Measurements from ENCODE around the gene PTGES. TPM values are rescaled to one million over a fixed set of nuclear protein-coding genes. Genes with fewer than 3 reads are reported as not detected.

The PTGES gene
- total RNA-seq, 1 donor from 2014 or later: 1.0 TPM

DNA sequence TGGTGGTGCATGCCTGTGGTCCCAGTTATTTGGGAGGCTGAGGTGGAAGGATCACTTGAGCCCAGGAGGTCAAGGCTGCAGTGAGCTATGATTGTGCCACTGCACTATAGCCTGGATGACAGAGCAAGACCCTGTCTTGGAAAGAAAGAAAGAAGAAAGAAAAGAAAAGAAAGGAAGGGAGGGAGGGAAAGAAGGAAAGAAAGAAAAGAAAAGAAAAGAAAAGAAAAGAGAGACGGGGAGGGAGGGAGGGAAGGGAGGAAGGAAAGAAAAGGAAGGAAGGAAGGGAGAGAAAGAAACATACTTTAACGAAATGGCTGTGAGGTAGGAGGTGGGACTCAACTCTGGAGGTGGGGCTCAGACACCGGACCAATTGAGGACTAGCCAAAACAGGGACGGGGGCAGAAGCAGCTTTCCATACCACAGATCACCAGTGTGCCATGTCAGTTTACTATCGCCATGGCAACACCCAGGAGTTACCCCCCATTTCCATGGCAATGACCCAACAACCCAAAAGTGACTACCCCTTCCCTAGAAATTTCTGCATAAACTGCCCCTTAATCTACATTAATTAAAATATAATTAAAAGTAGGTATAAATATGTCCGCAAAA, 21.3 kb downstream of the PTGES start:
- H3K4me1 Mint-ChIP-seq (ENCODE audit: low read depth, unreplicated experiment): peaks cover 2% of the 10 kb centered on the region
- H3K9me3 Mint-ChIP-seq (ENCODE audit: unreplicated experiment): no peaks in the 10 kb centered on the region
- no peak overlapping the region for H3K4me3 Mint-ChIP-seq (ENCODE audit: unreplicated experiment)
- H3K27me3 Mint-ChIP-seq (ENCODE audit: unreplicated experiment): peaks cover 2% of the 10 kb centered on the region
- no peak for TF ChIP-seq CTCF (IDR thresholded peaks at IDR 0.05; ENCODE audit: partially characterized antibody, unreplicated experiment)
- H3K27ac Mint-ChIP-seq (ENCODE audit: unreplicated experiment): no peak overlapping the region
- no peak for DNase-seq
- no peaks in the 10 kb centered on the region for H3K36me3 Mint-ChIP-seq (ENCODE audit: unreplicated experiment)

DNA sequence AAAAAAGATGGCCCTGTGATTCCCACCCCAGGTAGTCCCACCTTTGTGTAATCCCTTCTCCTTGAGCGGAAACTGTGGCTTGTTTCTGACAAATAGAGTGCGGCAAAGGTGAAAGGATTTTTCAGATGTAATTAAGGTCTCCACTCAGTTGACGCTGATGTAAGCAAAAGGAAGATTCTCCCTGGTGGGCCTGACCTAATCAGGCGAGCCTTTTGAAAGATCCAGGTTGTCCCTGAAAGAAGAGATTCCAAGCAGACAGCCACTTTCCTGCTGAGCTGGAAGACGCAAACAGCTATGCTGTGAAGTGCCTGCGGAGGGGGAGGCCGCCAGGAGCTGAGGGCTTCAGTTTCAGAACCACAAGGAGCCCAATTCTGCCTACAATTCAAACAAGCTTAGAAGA, 24.1 kb downstream of the PTGES start:
- no peak overlapping the region for H3K27ac Mint-ChIP-seq (ENCODE audit: unreplicated experiment)
- H3K36me3 Mint-ChIP-seq (ENCODE audit: unreplicated experiment): no peaks in the 10 kb centered on the region
- TF ChIP-seq CTCF (IDR thresholded peaks at IDR 0.05; ENCODE audit: partially characterized antibody, unreplicated experiment): no peak
- peaks cover 2% of the 10 kb centered on the region for H3K27me3 Mint-ChIP-seq (ENCODE audit: unreplicated experiment)
- DNase-seq: no peak
- H3K4me3 Mint-ChIP-seq (ENCODE audit: unreplicated experiment): no peak overlapping the region
- H3K9me3 Mint-ChIP-seq (ENCODE audit: unreplicated experiment): no peaks in the 10 kb centered on the region
- H3K4me1 Mint-ChIP-seq (ENCODE audit: low read depth, unreplicated experiment): peaks cover 3% of the 10 kb centered on the region

GRCh38 chr9:129726322-129727160, 26.3 kb downstream of the PTGES start:
- peak overlapping the region; percentile 48 for H3K27ac Mint-ChIP-seq (ENCODE audit: unreplicated experiment)

DNA sequence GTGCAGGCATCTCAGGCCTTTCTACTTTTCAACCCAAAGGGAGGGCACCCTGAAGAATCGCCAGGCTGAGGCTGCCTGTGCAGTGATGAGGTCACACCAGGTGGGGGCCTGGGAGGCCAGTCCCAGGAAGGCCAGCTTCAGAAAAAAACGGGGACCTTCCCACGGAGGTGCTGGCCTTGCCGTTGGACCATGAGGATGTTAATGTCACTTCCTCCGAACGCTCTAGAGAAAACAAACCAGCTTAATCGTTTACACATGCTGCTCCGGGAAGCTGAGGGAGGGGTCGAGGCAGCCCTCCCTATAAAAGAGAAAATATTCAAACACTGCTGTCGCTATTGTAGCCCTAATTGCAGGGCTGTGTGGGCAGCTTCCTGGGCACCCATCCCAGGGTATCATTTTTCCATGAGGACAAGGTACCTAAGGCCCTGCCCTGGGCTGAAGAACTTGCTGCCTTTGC, 27.0 kb downstream of the PTGES start:
- no peak overlapping the region for H3K4me3 Mint-ChIP-seq (ENCODE audit: unreplicated experiment)
- peaks cover 3% of the 10 kb centered on the region for H3K4me1 Mint-ChIP-seq (ENCODE audit: low read depth, unreplicated experiment)
- H3K9me3 Mint-ChIP-seq (ENCODE audit: unreplicated experiment): no peaks in the 10 kb centered on the region
- no peaks in the 10 kb centered on the region for H3K36me3 Mint-ChIP-seq (ENCODE audit: unreplicated experiment)
- no peak for TF ChIP-seq CTCF (IDR thresholded peaks at IDR 0.05; ENCODE audit: partially characterized antibody, unreplicated experiment)
- no peak for DNase-seq
- peaks cover 3% of the 10 kb centered on the region for H3K27me3 Mint-ChIP-seq (ENCODE audit: unreplicated experiment)
- no peak overlapping the region for H3K27ac Mint-ChIP-seq (ENCODE audit: unreplicated experiment)

More at GRCh38 chr9:129726322-129727160, 26.3 kb downstream of the PTGES start:
- DNase-seq: peak; percentile 82
- peaks cover 3% of the 10 kb centered on the region for H3K4me1 Mint-ChIP-seq (ENCODE audit: low read depth, unreplicated experiment)
- peaks cover 2% of the 10 kb centered on the region for H3K27me3 Mint-ChIP-seq (ENCODE audit: unreplicated experiment)
- no peak overlapping the region for H3K4me3 Mint-ChIP-seq (ENCODE audit: unreplicated experiment)
- peak; percentile 90 for TF ChIP-seq CTCF (IDR thresholded peaks at IDR 0.05; ENCODE audit: partially characterized antibody, unreplicated experiment)
- no peaks in the 10 kb centered on the region for H3K36me3 Mint-ChIP-seq (ENCODE audit: unreplicated experiment)
- H3K9me3 Mint-ChIP-seq (ENCODE audit: unreplicated experiment): no peaks in the 10 kb centered on the region

Measured in glutamatergic neuron (in vitro differentiated cells).